GM13976 (cell line): ENCODE data around the gene ITGA3.

ENCODE experiments used
- DNase-seq: peaks from one replicate; pipeline ENCODE4 v3.0.0; 2012; ENCODE audit warnings: low spot score
- CTCF ChIP-seq: IDR thresholded peaks from 2 replicates; pipeline ENCODE4 v1.5.1; 2012; ENCODE audit warnings: borderline replicate concordance, mild to moderate bottlenecking; ENCODE audit not compliant: insufficient read depth; ENCODE audit errors: extremely low read depth, missing control alignments, control extremely low read depth
- in situ Hi-C: fragments of 300-500 bp; cut with MboI; formaldehyde crosslinking; loops from one replicate; pipeline ENCODE4 v1.12.0; 2022; ENCODE audit warnings: low sequenced_read_pairs, mixed read lengths, inconsistent platforms; ENCODE audit not compliant: unreplicated experiment

ITGA3 gene

GRCh38 chr17:50020841-50021599, 34.9 kb upstream of the ITGA3 start:
- TF ChIP-seq CTCF, result no peak
- no peak for DNase-seq
- in situ Hi-C loops, result no loop called here

GRCh38 chr17:50021681-50022370, 34.1 kb upstream of the ITGA3 start:
- in situ Hi-C loops, result no loop called here
- TF ChIP-seq CTCF, result no peak

GRCh38 chr17:50022463-50023130, 33.3 kb upstream of the ITGA3 start:
- in situ Hi-C loops, result no loop called here
- DNase-seq, result no peak
- no peak for TF ChIP-seq CTCF

More at GRCh38 chr17:50021681-50022370, 34.1 kb upstream of the ITGA3 start:
- no peak for DNase-seq

GRCh38 chr17:50023520-50023919, 32.4 kb upstream of the ITGA3 start:
- DNase-seq, result no peak
- in situ Hi-C loops, result no loop called here
- TF ChIP-seq CTCF, result no peak

- no peak for DNase-seq
- in situ Hi-C loops, result loop anchor here (5.0 kb wide), 1 partner anchor 67 kb away; no protein-coding TSS in a partner anchor
- TF ChIP-seq CTCF, result no peak
Measured at GRCh38 chr17:50024808-50025207, 31.1 kb upstream of the ITGA3 start.

- TF ChIP-seq CTCF, result no peak
- in situ Hi-C loops, result loop anchor here (5.0 kb wide), 1 partner anchor 66 kb away; no protein-coding TSS in a partner anchor
- no peak for DNase-seq
Measured at GRCh38 chr17:50026046-50026675, 29.7 kb upstream of the ITGA3 start.
